ENCODE results near the gene NECAB2. TPM values are rescaled to one million over a fixed set of nuclear protein-coding genes. Genes with fewer than 3 reads are reported as not detected.

Gene NECAB2
- polyA plus RNA-seq, 1 donor = 0.66 TPM

GRCh38 chr16:83967091-83967490 is 953 bp upstream of the NECAB2 start:
- no peak for DNase-seq (ENCODE audit: low read depth)

DNA sequence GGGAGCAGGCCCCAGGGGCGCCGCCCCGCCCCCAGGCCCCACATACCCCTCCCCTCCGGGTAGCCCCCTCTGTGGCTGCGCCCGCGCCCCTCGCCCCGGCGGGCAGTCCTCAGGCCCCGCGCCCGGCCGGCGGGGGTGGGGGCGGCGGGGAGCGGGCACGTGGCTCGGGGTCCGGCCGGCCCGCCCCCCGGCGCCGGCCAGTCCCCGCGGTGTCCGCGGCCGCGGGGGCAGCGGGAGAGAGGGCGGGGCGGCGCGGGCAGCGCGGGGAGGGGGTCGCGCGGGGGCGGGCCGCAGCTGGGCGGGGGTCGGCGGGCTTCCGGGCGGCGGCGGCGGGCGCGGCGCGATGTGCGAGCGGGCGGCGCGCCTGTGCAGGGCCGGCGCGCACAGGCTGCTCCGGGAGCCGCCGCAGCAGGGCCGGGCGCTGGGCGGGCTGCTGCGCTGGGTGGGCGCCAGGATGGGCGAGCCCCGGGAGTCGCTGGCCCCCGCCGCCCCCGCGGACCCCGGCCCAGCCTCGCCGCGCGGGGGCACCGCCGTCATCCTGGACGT is 335 bp downstream of the NECAB2 start:
- no peak for DNase-seq (ENCODE audit: low read depth)

DNA sequence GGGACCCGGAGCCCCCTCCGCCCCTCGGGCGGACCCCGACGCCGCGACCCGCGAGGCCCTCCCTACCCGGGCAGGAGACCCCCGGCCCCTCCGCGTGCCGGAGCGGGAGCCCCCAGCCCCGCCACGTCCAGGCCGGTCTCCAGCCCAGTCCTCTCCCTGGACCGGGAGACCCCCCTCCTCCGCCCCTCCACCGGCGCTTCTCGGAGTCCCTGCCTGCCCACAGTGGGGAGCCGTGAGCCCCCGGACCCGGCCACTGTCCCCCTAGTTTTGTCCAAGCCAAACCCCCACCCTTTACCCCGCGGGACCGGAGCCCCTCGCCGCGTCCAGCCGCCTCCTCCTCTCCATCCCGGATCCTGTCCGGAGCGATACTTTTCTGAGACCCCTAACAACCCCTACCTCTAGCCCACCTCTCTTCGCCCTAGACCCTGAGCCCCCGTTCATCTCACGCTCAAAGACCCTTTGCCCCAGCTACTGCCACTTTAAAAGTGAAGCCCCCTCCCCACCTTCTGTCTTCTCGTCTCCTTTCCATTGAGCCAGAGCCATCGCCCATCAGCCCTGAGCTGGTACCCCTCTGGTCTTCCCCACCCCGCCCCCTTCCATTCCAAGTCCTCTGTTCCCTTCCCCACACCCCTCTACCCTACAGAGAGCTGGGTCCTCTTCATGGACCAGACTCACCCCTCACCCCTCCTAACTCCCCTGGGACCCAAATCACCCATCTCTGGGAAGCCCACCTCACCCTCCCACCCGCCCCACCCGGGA is 1.0 kb downstream of the NECAB2 start:
- no peak for DNase-seq (ENCODE audit: low read depth)

DNA sequence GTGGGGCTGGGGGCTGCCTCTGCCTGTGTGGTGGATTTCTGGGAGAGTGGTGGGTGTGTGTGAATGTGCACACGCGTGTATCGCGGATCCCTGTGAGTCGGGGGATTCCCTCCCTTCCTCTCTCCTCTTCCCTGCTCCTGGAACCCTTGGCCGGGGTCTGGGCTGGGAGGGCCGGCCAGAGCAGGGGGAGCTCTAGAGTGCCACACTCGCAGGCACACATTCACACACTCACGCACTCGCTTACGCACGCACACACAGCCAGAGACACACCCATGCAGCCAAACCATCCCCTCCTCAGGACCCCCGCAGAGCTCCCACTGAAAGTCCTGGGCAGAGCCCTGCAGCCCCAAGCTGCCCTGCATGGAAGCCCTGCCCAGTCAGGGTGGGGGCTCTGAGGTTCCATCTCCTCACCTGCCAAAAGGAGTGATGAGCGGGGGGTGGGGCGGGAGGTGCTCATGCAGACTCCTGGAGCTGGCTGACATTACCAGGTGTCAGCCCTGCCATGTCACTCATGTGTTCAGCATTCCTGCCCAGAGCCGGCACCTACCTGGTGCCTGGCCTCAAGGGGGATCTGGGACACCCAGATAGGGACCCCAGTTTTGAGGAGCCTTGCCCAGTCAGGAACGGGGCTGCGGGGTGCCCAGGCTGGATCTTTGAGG is 1.9 kb downstream of the NECAB2 start:
- no peak for DNase-seq (ENCODE audit: low read depth)

GRCh38 chr16:83970430-83970815 is 2.4 kb downstream of the NECAB2 start:
- no peak for DNase-seq (ENCODE audit: low read depth)

DNA sequence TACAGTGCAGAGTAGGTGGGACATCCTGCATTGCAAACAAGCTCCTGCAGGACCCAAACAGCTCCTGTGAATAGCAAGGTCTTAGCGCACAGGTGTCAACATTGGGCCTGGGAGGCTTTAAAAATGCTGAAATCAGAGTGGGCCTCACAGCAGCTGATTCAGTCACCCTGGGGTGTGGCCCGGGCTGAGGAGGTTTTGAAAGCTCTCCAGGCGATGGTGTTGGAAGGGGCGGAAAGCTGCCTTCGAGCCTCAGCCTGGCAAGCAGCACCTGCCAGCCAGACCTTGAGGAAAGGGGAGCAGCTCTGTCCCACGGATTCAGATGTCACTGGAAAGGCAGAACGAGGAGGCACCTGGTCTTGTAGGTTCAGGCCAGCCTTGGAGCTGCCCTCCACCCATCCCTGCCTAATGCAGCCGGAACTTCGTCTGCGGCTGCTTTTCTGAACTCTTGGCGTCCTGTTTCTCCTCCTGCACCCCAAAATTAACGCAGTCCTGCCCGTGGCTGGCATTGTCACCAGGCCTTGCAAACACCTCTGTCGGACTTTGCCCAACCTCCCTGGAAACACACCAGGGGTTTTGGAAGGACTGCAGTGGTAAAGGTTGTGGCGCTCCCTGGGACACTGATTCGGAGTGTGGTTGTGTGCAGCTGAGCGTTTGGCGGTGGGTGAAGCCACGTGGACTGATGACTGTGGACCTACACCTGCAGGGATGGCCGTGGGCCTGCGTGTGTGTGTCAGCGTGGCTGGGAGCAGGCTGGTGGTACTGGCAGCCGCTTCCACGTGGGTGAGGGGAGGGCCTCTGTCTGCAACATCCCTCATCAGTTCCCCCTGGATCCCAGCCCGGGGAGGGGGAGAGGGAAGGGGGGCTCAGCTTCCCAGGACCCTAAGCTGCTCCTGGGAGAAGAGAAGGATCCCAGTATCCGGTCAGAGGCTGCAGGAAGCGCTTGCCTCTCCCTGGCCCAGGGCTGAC is 3.4 kb downstream of the NECAB2 start:
- DNase-seq (ENCODE audit: low read depth) = no peak

GRCh38 chr16:83972256-83973008 is 4.4 kb downstream of the NECAB2 start:
- DNase-seq (ENCODE audit: low read depth) = no peak

DNA sequence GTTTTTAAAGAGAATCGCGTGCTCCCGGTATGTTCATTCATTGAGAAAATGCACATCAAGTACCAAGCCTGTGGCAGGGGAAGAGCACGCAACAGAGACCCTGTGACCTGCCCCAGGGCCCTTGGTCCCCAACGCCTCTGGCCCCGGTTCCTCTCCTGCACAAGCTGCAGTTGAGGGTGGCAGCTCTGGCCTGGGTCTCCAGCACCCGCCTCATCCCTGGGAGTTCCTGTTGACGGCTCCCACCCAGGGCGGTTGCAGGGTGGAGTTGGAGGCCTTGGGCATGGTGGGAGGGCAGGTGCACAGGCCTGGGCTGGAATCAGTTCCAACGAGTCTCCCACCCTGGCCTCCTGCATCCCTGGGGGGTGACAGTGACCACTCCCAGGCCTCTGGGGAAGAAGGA is 5.0 kb downstream of the NECAB2 start:
- no peak for DNase-seq (ENCODE audit: low read depth)

GRCh38 chr16:83973581-83974385 is 5.7 kb downstream of the NECAB2 start:
- DNase-seq (ENCODE audit: low read depth) = no peak

DNA sequence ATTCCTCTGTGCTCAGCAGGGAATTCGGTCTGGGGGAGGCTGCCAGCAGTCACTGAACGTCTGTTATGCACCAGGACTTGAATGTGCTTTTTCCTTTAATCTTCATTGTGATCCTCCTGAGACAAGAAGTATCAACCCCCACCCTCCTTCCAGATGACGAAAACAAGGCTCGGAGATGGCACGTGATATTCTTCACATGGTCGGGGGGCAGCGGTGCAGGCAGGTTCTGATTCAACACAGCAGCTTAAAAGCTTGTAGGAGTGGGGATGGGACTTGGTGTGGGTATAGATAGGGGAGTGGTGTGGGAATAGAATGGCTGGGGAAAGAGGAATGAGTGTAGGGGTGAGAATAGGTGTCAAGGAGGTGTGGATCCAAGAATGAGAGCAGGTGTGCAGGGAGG is 6.4 kb downstream of the NECAB2 start:
- no peak for DNase-seq (ENCODE audit: low read depth)

DNA sequence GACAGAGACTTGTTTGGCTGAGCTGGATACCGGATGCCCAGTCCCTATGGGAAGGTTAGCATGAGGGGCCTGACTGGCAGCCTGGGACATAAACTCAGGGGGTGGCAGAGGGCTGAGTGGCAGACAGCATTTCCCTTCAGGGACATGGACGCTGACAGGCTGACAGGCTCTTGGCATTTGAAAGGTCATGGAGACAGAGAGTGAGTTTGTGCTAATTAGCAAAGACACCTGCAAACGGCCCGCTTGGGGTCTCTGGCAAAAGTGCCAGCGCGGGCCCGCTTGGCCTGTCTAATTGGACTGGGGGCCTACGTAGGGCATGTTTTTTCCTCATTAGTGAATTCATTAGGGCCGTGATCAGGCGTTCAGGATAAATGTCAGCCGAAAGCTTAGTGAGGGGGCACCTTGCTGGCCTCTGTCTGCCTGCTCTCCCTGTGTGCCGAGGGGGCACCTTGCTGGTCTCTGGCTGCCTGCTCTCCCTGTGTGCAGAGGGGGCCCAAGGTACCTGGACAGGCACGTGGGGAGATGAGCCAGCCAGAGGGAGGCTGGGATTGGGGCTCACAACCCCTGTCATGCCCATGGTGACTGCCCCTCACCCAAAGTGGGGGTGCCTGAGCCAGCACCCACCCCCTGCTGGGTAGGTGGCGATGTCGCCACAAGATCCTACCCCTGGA is 7.7 kb downstream of the NECAB2 start:
- DNase-seq (ENCODE audit: low read depth) = no peak

DNA sequence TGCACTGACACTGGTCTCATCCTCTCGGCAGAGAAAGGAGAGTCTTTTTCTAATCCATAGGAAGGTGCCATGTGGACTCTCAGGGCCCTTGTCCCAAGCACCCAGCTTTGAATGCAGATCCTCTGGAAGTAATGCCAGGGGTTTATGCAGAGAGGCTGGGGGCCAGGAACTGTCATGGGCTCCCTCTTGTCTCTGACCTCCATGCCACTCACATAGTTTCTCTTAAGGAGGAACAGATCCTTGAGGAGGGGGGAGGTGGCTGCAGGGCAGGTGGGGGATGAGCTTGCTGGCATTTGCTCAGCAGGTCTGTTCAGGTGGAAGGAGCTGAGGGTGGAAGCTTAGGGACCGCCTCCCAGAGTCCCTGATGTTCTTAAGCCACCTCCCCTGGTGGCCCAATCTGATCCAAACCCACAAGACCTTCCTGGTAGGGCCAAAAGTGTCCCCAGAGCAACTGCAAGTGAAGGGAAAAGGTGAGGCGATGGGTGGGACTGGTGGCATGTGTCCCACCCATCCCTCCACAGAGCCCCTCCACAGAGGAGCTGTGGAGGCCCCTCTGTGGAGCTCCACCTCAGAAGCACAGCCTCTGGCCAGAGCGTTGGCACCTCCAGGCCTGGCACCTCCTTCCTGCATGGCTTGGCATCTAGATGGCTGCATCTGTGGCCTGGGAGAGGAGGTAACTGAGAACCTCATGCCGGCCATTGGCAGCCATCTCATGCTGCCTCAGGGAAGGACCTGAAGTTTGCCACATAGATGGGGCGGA is 9.2 kb downstream of the NECAB2 start:
- no peak for DNase-seq (ENCODE audit: low read depth)

- DNase-seq (ENCODE audit: low read depth) = no peak
Measured at GRCh38 chr16:83978401-83978904, 10.4 kb downstream of the NECAB2 start.

- DNase-seq (ENCODE audit: low read depth) = no peak
Measured at GRCh38 chr16:83979441-83979840, 11.4 kb downstream of the NECAB2 start.

DNA sequence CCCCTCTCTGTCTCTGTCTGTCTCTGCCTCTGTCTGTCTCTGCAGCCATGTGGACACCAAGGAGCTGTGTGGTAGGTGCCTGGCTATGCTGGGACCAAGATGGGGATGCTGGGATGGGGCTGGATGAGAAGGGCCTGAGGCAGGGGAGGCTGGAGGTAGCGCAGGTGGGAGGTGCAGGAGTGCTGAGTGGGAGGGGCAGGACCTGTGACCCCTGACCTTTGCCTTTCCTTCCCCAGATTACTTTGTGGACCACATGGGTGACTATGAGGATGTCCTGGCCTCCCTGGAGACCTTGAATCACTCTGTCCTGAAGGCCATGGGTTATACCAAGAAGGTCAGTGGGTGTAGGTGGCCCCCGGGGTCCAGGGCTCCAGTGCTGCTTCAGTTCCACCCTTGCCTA is 12.8 kb downstream of the NECAB2 start:
- no peak for DNase-seq (ENCODE audit: low read depth)

DNA sequence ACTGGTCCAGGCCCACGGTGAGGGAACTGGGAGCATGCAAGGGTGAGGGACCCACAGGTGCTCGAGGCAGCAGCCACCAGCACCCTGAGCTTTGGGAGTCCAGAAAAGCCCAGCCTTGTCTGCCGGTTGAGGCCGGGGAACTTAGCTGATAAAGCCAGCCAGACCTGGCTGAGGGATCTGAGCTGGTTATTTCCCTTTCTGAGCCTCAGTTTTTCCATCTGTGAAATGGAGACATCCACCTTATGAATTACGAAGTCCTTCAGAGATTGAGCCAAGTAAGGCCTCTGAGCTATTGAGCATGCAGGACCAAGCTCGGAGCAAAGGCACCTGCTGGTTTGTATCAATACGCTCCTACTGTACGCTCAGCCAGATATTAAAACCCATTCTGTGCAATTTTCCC is 13.8 kb downstream of the NECAB2 start:
- no peak for DNase-seq (ENCODE audit: low read depth)

DNA sequence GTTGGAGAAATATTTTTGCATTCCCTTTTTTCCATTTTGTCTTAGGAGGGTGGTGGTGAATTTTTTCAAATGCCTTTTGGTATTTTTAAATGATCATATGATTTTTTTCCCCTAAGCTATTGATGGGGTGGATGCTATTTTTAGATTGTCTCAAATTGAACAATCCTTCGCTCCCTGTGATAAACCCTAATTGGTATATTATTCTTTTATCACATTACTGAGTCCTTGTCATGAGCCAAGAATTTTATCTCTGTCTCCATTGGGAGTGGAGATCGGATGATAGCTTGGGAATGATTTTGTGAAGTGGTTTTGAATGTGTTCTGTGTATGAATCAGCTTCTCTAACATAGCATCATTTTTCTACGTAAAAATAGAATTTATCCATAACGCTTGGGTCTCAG is 15.4 kb downstream of the NECAB2 start:
- no peak for DNase-seq (ENCODE audit: low read depth)

DNA sequence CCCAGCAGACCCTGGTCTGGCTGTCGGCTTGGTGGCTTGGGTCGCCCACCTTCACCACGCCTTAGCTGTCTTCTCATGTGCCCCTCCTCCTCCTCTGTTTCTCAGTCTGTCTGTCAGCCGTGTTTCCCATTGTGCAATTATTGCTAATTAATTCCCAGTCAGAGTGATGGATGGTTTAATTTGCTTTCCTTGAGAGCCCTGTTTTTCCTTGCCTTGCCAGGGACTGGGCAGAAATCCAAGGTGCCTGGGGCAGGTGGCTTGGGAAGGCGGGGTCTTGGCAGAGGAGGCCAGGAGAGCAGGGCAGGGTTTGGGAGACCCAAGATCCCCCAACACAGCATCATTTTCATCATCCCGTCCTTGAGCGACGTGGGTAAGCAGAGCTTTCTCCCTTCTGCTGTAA is 21.3 kb downstream of the NECAB2 start:
- no peak for DNase-seq (ENCODE audit: low read depth)

- no peak for DNase-seq (ENCODE audit: low read depth)
Measured at GRCh38 chr16:83990492-83990891, 22.4 kb downstream of the NECAB2 start.
